ENCODE results near the gene UBE2J1. TPM values are rescaled to one million over a fixed set of nuclear protein-coding genes. Genes with fewer than 3 reads are reported as not detected.

The UBE2J1 gene
- total RNA-seq, 1 donor from 2014 or later = 46.9 TPM

DNA sequence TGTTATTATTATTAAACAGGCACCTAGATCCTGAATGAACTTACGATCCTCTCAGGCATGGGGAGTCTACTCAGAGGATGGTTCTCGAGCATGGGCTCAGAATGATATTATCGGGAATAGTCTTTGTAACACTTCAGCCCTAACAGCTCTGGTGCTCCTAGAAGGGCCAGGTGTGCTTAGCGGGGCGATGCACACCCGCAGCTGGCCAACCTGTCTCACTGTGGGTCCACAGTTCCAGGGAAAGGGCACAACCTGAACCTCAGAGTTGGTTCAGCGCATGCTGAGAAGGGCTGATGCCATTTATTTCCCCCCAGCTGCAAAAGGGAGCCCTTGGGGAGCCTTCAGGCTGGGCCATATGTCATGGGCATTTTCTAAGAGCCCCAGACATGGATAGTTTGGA is 33.3 kb upstream of the UBE2J1 start:
- TF ChIP-seq, protein P1, sequence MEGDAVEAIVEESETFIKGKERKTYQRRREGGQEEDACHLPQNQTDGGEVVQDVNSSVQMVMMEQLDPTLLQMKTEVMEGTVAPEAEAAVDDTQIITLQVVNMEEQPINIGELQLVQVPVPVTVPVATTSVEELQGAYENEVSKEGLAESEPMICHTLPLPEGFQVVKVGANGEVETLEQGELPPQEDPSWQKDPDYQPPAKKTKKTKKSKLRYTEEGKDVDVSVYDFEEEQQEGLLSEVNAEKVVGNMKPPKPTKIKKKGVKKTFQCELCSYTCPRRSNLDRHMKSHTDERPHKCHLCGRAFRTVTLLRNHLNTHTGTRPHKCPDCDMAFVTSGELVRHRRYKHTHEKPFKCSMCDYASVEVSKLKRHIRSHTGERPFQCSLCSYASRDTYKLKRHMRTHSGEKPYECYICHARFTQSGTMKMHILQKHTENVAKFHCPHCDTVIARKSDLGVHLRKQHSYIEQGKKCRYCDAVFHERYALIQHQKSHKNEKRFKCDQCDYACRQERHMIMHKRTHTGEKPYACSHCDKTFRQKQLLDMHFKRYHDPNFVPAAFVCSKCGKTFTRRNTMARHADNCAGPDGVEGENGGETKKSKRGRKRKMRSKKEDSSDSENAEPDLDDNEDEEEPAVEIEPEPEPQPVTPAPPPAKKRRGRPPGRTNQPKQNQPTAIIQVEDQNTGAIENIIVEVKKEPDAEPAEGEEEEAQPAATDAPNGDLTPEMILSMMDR (IDR thresholded peaks at IDR 0.05) = no peak
- H3K36me3 ChIP-seq = no peaks in the 10 kb centered on the region
- H3K27ac ChIP-seq = no peak overlapping the region
- H3K4me1 ChIP-seq = no peaks in the 10 kb centered on the region
- no peak for ATAC-seq
- DNase-seq = no peak
- no peaks in the 10 kb centered on the region for H3K27me3 ChIP-seq (ENCODE audit: low read depth)
- intact Hi-C loops (cut with DNase I) = no loop called here
- no peak overlapping the region for H3K4me3 ChIP-seq
- H3K9me3 ChIP-seq = no peaks in the 10 kb centered on the region

DNA sequence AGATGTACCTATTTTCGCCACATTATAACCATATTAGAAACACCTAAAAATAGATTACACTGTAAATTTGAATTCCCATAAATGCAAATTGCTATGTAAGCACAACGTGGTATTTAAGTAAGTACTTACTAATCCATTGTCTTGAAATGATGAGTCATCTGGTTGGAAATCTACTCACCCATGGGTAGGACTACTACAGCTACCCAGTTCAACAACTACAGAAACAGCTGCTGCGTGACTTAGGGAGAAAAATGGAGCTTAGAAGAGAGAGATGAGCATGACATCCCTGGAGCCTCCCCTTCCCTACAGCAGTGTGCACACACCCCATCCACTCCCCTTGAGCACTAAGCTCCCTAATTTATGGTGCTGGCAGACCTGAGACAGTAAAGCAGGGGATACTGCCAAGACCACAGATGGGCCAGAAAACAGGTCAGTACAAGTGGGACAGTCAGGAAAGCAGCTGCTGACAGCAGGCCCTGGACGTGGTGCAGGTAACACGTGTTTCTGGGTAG is 32.7 kb upstream of the UBE2J1 start:
- H3K36me3 ChIP-seq = no peaks in the 10 kb centered on the region
- H3K4me1 ChIP-seq = no peaks in the 10 kb centered on the region
- H3K9me3 ChIP-seq = no peaks in the 10 kb centered on the region
- DNase-seq (no peak), ATAC-seq (no peak)
- intact Hi-C loops (cut with DNase I) = no loop called here
- H3K27ac ChIP-seq = no peak overlapping the region
- no peak overlapping the region for H3K4me3 ChIP-seq
- TF ChIP-seq, protein P1 (IDR thresholded peaks at IDR 0.05) = no peak
- no peaks in the 10 kb centered on the region for H3K27me3 ChIP-seq (ENCODE audit: low read depth)

DNA sequence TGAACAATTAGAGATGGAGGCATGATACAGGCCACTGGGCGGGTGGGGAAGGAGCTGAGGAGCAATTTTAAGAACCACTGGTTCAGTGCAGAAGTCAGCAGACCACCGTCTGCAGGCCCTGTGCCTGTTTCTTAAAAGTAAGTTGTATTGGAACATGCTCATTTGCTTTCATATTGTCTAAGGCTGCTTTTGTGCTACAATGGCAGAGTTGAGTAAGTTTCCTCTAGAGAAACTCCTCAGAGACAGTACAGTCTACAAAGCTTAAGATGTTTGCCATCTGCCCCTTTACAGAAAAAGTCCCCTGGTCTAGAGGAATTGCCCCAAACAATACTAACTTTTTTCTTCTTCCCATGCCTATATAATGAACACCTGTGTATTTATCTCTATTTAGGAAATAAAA is 28.5 kb upstream of the UBE2J1 start:
- no peaks in the 10 kb centered on the region for H3K4me1 ChIP-seq
- intact Hi-C loops (cut with DNase I) = no loop called here
- H3K4me3 ChIP-seq = no peak overlapping the region
- H3K27me3 ChIP-seq (ENCODE audit: low read depth) = no peaks in the 10 kb centered on the region
- no peak for ATAC-seq
- peaks cover 5% of the 10 kb centered on the region for H3K36me3 ChIP-seq
- no peak overlapping the region for H3K27ac ChIP-seq
- TF ChIP-seq, protein P1 (IDR thresholded peaks at IDR 0.05) = no peak
- no peaks in the 10 kb centered on the region for H3K9me3 ChIP-seq
- DNase-seq = no peak

DNA sequence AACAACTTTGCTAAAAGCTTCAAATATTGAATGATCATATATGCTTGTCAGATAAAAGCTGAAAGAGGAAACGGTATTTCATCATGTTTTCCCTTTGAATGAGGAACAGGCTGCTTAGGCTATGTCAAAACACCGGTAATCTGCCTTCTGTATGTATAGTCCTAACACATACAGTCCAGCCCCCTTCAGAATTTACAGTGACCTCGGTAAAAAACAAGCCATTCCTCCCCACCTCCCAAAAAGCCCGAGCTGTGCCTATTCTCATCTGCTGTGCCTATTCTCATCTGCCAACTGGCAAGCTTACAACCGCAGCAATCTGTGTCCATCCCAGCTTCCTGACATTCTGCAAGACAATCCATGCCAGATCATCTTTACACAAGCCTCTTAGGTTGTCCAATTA is 26.8 kb upstream of the UBE2J1 start:
- intact Hi-C loops (cut with DNase I) = no loop called here

DNA sequence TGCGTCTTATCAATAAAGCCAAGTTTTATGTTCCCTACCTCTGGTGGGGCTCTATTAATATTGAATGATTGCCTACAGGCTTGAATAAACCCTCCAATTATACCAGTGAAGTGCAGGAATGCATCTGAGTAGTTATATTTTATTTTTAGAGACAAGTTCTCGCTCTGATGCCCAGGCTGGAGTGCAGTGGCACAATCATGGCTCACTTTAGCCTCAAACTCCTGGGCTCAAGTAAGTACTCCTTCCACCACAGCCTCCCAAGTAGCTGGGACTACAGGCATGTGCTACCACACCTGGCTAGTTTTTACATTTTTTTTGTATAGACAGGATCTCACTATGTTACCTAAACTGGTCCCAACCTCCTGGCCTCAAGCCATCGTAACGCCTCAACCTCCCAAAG is 26.1 kb upstream of the UBE2J1 start:
- no peak overlapping the region for H3K27ac ChIP-seq
- intact Hi-C loops (cut with DNase I) = no loop called here
- DNase-seq (no peak), ATAC-seq (no peak)
- TF ChIP-seq, protein P1 (IDR thresholded peaks at IDR 0.05) = no peak
- peaks cover 4% of the 10 kb centered on the region for H3K4me1 ChIP-seq
- no peaks in the 10 kb centered on the region for H3K27me3 ChIP-seq (ENCODE audit: low read depth)
- no peaks in the 10 kb centered on the region for H3K9me3 ChIP-seq
- H3K36me3 ChIP-seq = peaks cover 5% of the 10 kb centered on the region
- no peak overlapping the region for H3K4me3 ChIP-seq

More for the DNA sequence above, 26.8 kb upstream of the UBE2J1 start:
- peaks cover 5% of the 10 kb centered on the region for H3K36me3 ChIP-seq
- H3K4me3 ChIP-seq = no peak overlapping the region
- TF ChIP-seq, protein P1 (IDR thresholded peaks at IDR 0.05) = no peak
- H3K4me1 ChIP-seq = peaks cover 4% of the 10 kb centered on the region
- no peaks in the 10 kb centered on the region for H3K27me3 ChIP-seq (ENCODE audit: low read depth)
- no peak overlapping the region for H3K27ac ChIP-seq
- ATAC-seq = peak in 1 of 2 donors; percentile 40
- no peak for DNase-seq
- no peaks in the 10 kb centered on the region for H3K9me3 ChIP-seq
